HG03342 (cell line): Measurements from ENCODE around the gene LINGO1.

Source experiments
- ATAC-seq: cut with Tn5 transposase; IDR thresholded peaks from one replicate; pipeline ENCODE4 v1.9.1; 2021; ENCODE audit warnings: mild to moderate bottlenecking, moderate library complexity; ENCODE audit not compliant: unreplicated experiment

LINGO1 gene, protein sequence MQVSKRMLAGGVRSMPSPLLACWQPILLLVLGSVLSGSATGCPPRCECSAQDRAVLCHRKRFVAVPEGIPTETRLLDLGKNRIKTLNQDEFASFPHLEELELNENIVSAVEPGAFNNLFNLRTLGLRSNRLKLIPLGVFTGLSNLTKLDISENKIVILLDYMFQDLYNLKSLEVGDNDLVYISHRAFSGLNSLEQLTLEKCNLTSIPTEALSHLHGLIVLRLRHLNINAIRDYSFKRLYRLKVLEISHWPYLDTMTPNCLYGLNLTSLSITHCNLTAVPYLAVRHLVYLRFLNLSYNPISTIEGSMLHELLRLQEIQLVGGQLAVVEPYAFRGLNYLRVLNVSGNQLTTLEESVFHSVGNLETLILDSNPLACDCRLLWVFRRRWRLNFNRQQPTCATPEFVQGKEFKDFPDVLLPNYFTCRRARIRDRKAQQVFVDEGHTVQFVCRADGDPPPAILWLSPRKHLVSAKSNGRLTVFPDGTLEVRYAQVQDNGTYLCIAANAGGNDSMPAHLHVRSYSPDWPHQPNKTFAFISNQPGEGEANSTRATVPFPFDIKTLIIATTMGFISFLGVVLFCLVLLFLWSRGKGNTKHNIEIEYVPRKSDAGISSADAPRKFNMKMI

DNA sequence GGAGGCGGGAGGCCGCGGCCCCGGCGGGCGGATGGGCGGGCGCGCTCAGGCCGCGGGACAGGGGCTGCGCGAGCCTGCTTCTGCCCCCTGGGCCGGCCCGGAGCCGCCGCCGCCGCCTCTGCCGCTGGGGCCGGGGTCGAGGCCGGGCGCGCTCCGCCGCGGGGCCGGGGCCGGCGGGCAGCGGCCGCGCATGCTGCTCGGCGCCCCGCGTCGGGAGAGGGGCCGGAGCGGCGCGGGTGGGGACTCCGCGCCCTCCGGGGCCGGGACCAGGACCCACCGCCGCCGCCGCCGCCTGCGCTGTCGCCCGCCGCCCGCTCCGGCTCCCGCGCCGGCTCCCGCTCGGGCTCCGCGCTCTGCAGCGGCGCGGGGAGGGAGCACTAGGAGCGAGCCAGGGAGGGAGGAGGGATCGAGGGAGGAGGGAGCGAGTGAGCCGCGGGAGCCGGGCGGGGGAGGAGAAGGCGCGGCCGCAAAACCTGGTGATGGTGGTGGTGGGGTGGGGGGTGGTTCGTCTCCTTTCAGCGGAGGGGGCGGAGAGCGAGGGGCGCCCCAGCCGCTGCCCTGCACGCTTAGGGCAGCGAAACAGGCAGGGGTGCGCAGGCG is at the start of gene LINGO1:
TSS of gene LINGO1 (minus strand) at position 379 of the 600 bp plus-strand sequence. CDS start 597 bp downstream, outside the sequence.
- ATAC-seq = no peak

DNA sequence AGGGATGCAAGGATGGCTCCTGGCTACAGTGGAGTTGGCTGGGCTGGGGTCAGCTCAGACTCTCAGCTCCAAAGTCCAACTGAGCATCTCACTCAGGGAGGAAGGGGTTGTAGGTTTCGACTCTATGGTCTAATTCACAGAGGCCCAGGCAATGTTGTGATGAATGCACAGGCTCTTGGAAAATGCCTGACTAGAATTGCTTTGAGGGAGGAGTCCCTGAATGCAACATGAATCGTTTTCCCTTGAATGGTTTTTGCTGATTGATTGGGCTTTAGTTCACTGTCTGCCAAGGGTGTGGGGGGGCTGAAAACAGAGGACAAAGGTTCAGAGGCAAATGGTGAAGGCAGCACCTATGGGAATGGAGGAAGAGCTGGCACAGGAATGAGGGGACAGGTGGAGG is 48.6 kb upstream of the LINGO1 start:
- no peak for ATAC-seq

DNA sequence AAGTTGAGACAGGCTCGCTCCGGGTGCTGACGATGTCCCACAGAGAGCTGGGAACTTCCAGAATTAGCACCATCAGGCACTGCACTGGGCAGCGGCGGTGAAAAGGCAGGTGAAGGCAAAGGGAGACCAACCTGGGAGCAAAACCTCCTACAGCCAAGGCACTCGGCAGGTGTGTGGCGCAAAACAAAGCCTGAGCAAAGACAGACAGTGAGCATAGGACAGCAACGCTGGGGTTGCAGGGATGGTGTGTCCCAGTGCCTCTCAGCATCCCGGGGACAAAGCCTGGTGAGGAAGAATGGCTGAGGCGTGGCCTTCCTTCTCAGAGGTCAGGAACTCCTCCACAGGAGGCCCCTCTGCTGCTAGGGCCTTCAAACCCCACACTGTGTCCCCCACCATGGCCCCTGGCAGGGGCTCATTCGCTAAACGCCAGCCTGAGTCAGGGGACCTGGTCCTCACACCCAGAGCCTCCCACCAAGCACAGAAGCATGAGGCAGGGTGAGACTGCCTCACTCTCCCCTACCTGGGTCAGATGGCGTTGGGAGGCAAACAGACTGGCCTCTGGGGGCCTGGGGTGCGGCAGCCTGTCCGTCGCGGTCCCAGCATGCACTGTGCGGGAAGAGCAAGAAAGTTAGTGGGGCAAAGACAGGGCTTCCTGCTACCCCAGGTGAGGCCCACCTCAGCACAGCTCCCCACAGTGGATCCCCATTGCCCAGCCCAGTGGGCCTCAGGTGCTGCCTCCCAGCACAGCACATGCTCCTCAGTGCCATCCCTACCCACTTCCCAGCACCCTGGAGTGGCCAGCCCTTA is 44.1 kb upstream of the LINGO1 start:
- no peak for ATAC-seq

DNA sequence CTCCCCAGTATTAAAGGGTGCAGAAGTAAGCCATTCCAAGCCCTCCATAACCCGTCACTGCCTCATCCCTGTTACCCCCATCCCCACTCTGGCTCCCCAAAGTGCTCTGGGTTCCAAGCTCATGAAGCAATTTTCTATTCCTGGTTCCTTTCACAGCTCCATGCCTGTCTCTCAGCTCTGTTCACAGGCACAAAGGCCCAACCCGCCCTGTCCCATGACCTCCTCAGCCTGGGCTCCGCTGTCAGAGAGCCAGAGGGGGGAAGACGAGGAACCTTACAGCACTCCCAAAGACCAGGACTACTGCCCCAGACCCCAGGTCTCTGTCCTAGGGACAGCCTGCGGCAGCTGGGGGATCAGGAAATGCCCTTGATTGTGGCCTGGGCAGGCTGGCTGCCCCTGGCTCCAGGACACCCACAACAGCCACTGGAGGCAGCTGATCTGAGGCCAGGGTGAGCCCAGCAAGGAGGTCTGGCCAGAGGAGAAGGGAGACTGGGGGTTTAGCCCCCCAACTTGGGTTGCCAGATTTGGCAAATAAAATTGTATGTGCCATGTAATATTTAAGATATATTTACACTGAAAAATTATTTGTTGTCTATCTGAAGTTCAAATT is 43.2 kb upstream of the LINGO1 start:
- ATAC-seq = no peak

DNA sequence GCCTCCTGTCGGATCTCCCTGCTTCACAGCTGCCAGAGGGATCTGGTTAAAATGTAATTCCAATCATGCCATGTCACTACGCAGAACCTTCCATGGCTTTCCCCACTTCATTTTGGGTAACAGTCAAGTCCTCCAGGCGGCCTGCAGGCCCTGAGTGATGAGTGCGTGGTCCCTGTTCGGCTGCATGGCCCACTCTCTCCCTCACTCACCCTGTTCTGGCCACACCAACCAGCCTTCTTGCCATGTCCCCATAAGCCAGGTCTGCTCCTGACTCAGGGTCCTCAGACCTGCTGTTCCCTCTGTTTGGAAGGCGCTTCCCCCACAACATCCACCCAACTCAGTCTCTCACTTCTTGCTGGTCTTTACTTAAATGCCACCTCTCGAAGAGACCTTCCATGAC is 41.6 kb upstream of the LINGO1 start:
- no peak for ATAC-seq

DNA sequence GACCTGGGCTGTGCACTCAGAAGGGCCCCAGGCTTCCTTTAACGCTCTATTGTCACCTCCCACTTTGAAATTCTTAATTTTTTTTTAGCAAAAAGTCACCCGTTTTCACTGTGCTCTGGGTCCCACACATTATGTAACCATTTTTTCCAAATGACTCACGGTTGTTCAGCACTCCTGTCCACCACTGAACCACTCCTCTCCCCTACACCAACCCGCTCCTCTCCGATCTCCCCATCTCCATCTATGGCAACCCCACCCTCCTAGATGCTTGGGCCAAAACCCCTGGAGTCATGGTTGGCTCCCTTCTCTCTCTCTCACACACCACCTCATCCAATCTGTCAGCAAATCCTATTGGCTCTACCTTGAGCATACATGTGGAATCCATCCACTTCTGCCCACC is 41.2 kb upstream of the LINGO1 start:
- no peak for ATAC-seq

DNA sequence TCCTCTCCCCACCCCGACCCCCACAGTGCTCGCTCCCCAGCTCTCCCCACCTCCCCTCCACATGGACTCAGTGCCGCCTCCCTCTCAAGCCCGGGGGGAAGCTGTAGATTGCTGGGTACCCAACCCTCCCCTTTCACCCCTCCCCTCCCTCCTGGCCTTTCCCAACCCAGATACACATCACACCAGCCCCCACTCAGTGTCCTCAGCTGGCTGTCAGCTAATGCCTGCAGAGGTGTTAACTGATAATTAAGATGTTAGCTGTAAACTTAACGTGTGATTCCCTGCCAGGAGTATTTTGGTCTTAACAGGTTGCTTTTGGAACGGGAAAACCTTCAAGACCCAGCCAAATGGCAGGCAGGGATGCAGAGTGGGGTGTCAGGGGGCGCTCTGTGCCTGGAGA is 39.4 kb upstream of the LINGO1 start:
- ATAC-seq = no peak

DNA sequence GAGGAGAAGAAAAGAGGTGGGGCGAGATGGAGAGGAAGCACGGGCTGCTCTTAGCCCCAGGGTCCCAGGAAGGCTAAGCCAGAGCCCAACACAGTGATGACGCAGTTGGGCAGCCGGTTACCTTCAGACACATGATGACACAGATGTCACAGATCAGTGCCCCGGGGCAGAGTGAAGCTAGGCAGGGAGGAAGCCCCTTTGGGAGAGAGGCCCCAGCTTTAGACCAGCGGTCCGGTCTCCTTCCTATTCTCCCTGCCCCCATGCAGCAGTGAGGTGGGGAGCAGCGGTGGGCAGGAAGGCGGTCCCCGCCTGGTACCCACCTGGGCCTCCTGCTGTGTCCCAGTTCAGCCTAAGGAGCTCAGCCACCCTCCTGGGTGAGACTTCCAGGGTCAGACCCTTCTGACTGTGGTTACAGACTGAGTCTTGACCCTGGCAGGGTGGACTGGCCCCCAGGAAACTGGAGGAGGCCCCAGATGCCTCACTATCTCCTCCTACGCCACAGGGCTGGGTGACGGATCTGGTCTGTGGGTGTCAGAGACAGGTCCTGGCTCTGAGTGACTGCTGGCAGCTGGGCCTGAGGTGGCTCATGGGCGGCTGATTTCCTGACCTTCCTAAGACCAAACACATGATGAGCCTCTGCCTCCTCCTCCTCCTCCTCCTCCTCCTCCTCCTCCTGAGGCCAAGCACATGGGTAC is 38.8 kb upstream of the LINGO1 start:
- ATAC-seq = no peak

DNA sequence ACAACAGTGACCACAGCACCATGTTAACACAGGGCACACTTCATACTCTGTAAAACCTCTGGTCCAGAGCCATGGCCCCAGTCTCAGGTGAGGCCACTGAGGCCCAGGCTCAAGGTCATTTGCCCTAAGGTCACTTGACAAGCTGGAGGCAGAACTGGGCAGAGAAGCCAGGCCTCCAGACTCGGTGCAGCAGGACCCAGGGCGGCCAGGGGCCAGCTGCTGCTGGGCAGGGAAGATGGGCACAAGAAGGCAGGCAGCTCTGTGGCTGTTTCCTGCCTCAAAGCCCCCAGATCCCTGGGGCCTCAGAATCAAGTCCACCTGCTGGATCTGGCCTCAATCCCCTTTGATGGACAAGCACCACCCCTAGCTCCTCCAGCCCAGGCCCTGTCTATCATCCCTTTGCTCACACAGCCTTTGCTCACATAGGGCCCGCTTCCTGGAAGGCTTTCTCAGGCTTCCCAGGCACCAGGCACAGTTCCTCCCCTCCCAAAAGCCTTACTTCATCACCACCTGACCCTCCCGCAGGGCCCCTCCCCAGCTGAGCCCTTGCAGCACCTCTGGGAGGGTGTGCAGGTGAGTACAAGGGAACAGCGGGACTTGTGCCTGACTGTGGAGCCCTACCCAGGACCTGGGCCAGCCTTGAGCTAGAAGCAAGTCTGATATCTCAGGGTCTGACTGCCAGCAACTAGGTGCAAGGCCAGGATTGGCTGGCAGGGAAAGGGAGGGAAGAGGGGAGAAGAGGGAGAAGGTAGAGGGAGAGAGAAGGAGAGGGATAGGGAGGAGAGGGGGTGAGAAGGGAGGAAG is 38.0 kb upstream of the LINGO1 start:
- no peak for ATAC-seq

DNA sequence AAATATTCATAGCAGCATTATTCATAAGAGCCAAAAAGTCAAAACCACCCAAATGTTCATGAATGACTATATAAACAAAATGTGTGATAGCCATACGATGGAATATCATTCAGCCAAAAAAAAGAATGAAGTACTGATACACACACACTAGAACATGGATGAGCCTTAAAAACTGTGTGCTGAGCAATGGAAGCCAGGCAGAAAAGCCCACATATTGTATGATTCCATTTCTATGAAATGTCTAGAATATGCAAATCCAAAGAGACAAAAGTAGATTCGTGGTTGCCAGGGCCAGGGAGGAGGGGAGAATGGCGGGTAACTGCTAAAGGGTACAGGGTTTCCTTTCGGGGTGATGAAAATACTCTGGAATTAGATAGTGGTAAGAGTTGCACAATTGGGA is 37.2 kb upstream of the LINGO1 start:
- no peak for ATAC-seq

DNA sequence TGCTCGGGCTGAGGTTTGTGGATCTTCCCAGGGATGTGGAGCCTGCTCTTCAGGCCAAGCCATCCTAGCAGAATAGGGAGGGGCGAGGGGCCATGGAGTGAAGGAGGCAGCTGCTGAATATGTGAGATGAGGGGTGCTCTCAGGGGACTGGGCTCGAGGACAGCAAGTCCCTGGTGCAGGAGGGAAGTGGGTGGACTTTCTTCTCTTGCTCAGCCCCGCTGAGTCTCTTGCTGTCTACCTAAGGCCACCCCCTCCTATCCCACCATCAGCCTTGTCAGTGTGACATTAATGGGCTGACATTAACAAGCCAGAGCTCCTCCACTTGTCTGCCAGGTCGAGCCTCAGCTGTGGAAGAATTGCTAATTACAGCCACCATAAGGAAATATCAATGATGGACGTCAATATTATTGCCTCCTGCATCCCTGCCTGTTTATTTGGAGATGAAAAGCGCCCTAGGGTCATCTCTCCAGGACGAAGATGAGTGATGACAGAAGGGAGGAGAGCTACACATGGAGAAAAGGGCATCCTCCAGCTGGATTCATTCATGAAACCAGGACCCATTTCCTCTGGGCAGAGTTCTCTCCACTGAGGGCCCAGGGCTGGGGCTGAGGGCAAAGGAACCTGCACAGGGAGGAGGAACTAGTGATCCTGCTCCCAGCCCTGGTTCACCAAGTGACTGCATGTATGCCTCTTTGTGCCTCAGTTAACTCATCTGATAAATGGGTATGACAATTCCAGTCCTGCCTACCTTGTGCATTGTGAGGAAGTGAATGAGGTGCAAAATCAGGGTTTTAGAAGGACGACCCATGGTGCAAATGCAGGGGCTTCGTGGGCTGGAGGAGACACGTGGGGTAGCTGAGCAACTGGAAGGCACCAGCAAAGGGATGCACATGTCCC is 34.9 kb upstream of the LINGO1 start:
- no peak for ATAC-seq

DNA sequence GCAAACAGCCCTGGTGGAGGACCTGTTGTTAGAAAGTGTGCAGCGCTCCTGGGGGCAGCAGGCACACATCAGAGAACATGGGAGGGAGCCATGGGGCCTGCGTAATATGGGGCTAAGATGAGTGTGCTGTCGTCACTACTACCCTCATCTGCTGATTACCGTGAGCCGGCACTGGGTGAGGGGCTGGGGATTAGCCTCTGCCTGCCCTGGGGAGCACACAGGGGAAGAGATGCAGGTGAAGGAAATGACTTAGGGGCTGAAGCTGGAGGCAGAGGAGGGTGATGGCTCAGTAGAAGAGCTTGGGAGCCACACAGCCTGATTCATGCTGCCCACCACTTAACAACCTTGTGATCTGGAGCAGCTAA is 33.6 kb upstream of the LINGO1 start:
- no peak for ATAC-seq

DNA sequence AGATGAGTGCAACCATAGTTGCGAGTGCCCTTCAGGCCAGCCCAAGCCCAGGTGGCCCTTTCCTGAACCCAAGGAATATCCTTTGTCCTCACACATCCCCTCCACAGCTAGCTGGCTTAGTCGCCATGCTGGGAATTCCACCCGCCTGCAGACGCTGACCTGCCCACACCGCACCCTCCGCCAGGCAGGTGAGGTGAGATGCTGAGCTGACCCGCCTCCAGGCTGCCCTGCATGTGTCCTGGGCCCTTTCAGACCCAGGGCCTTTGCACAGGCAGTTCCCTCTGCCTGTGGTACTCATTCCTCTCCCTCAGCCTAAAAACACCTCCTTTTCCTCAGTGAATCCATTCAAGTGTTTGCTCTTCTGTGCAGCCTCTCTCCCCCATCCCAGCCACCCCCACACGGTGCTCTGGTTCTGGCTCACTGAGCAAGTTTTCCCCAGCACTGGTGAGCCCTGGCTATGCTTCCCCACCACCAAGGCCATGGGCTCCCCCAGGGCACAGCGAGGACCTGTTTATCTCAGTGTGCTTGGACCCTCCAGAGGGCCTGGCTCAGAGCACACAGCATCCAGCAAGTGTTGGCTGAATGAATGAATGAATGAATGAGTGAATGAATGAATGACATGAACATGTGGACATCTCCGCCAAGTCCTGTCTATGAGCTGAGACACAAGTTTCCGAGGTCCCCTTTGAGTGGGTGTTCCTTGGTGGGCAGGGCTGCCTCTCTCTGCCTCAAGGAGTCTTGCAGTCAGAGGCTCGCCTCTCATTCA is 33.0 kb upstream of the LINGO1 start:
- no peak for ATAC-seq

DNA sequence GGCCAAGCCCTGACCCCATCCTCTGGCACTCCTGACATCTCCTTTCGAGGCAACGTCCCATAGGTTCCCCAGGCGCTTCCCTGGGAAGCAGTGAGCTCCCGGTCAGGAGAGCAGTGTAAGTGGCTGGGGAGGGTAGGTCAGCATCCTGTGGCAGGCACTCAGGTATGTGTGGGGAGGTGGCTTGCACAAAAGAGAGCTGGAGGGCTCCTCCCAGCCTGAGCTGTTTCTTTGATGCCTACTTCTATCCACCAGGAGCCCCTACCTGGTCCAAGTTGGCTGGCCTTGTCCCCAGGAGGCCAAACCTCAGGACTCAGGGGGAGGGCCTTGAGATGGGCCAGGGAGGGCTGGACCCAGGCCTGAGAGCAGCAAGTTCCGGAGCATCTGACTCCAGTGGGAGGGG is 31.7 kb upstream of the LINGO1 start:
- no peak for ATAC-seq

DNA sequence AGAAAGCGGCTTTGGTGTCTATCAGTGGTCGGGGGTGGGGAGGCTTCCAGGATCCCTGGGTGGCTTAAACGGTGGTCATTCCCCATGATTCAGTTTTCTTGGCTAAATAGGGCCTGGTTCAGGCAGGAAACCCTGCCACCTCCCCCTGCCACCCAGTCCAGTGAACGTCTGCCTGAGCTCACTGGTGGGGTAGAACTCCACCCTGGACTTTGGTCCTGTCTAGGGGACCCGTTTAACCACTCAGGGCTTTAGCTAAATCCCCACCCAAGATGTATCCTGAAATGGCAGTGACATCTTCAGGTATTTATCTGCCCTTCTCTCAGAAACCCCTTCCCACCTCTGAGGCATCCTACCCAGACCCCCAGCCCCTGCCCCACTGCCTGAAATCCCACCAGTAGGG is 30.5 kb upstream of the LINGO1 start:
- no peak for ATAC-seq

DNA sequence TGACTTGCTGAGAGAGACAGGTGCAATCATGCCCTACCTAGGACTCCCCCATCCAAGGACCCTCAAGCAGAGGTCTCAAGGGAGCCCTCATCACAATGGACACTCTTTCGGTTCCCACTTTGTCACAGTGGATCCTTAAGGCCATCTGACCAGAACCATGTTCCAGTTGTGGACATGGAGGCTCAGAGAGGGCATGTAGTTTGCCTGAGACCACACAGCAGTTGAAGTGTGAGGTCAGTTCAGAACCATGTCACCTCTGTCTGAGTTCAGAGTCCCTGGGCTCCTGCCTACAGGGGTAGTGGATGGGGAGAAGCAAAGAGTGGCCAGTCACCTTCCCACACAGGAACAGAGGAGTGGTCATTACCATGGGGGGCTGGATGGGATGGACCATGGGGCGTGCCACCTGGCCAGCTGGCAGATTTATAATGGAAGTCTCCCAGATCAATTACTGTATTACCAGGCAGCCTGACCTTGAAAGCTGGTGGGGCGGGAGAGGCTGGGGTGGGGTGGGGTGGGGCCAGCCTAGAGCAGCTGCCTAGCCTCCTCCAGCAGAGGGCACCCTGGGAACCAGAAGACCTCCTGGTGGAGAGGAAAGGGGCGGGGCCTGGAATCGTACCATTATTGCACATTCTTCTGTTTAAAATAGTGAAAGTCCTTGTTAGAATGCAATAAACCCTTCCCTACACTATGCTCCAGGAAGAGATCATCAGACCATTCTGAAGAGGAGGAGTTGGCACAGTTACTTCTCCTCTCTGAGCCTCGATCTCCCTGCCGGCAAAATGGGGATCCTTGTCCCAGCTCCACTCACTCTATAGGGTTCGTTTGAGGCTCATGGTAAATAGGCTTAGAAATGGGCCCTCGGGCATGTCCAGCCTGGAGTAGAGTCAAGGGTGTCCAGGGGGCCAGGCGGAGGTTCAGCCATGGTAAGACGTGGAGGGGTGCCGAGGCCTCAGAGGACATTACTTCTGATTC is 26.9 kb upstream of the LINGO1 start:
- ATAC-seq = no peak

DNA sequence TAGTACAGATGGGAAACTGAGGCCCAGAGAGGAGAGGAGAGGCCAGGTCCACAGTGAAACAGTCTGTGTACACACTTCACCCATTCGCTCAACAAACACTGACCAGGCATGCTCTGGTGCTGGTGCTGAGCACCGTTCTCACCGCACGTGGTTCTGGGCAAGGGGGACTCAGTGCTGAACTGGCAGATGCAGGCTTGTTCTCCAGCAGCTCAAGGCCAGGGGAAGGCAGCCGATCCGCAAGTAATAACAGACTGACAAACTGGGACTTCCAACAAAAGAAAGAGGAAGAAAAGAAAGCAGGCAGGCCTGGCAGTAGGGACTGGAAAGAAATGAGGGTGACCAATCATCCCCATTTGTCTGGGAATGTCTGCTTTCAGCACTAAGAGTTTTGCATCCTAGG is 25.6 kb upstream of the LINGO1 start:
- ATAC-seq = no peak
